GM13977 (cell line): ENCODE results near the gene SURF4.
"Not testable (repeated sequence)": the region's sequence is repeated elsewhere in the genome, so short reads cannot be mapped to it uniquely, and the experiment has no call there.

Experiments
- DNase-seq: peaks from one replicate; pipeline ENCODE4 v3.0.0; 2012; ENCODE audit warnings: low spot score
- CTCF ChIP-seq: IDR thresholded peaks from 2 replicates; pipeline ENCODE4 v1.5.1; 2012; ENCODE audit warnings: mild to moderate bottlenecking, control low read depth; ENCODE audit not compliant: insufficient read depth; ENCODE audit errors: extremely low read depth, missing control alignments
- in situ Hi-C: fragments of 300-500 bp; cut with MboI; formaldehyde crosslinking; loops from one replicate; pipeline ENCODE4 v1.12.0; 2022; ENCODE audit warnings: low sequenced_read_pairs, low pct_unique_long_range_greater_than_20kb, mixed read lengths, inconsistent platforms; ENCODE audit not compliant: unreplicated experiment

The SURF4 gene

GRCh38 chr9:133323211-133323610 is 52.6 kb downstream of the SURF4 start:
- no peak for TF ChIP-seq CTCF
- in situ Hi-C loops: no loop called here
- no peak for DNase-seq

- no peak for TF ChIP-seq CTCF
- no peak for DNase-seq
- in situ Hi-C loops: no loop called here
Observed at GRCh38 chr9:133322701-133323100, 53.2 kb downstream of the SURF4 start.

- no peak for TF ChIP-seq CTCF
- in situ Hi-C loops: no loop called here
- no peak for DNase-seq
Observed at GRCh38 chr9:133321411-133321935, 54.4 kb downstream of the SURF4 start.

- DNase-seq: no peak
- in situ Hi-C loops: no loop called here
- no peak for TF ChIP-seq CTCF
Observed at GRCh38 chr9:133320421-133320881, 55.4 kb downstream of the SURF4 start.

- in situ Hi-C loops, DNase-seq: not testable (repeated sequence)
Observed at GRCh38 chr9:133317551-133317950, 58.3 kb downstream of the SURF4 start.

- TF ChIP-seq CTCF: no peak
- in situ Hi-C loops: no loop called here
- DNase-seq: no peak
Observed at GRCh38 chr9:133315997-133316396, 59.9 kb downstream of the SURF4 start.
